GM12872 (cell line): ENCODE data around the gene ATXN7L3.

ENCODE experiments used
- CTCF ChIP-seq: IDR thresholded peaks from 3 replicates; pipeline ENCODE4 v1.5.1; 2011; ENCODE audit warnings: low read depth, mild to moderate bottlenecking, low read length, moderate library complexity; ENCODE audit not compliant: insufficient read depth

Gene ATXN7L3

GRCh38 chr17:44188576-44189403 lies 10.9 kb downstream of the ATXN7L3 start:
- no peak for TF ChIP-seq CTCF

GRCh38 chr17:44187131-44187899 lies 12.4 kb downstream of the ATXN7L3 start:
- no peak for TF ChIP-seq CTCF

- TF ChIP-seq CTCF, result no peak
Observed at GRCh38 chr17:44186307-44187130, 13.2 kb downstream of the ATXN7L3 start, which contains the start of gene TMUB2. Gene TMUB2 (plus strand): TSS chr17:44186972. CDS start chr17:44187709, 737 bp downstream.

- TF ChIP-seq CTCF, result no peak
Observed at GRCh38 chr17:44184212-44184810, 15.4 kb downstream of the ATXN7L3 start.

- TF ChIP-seq CTCF, result no peak
Observed at GRCh38 chr17:44183024-44183423, 16.7 kb downstream of the ATXN7L3 start.

GRCh38 chr17:44178133-44178532 lies 21.6 kb downstream of the ATXN7L3 start:
- TF ChIP-seq CTCF, result no peak

GRCh38 chr17:44177640-44178039 lies 22.0 kb downstream of the ATXN7L3 start:
- TF ChIP-seq CTCF, result no peak
